HG03066 (cell line): ENCODE data around the gene RALGDS.
"Not testable (repeated sequence)": the region's sequence is repeated elsewhere in the genome, so short reads cannot be mapped to it uniquely, and the experiment has no call there.

Experiments
- ATAC-seq: cut with Tn5 transposase; IDR thresholded peaks from one replicate; pipeline ENCODE4 v1.9.1; 2021; ENCODE audit warnings: low read depth; ENCODE audit not compliant: unreplicated experiment

The RALGDS gene

GRCh38 chr9:133121198-133121914, at the start of gene RALGDS:
Gene RALGDS, minus strand, starts transcription at chr9:133121240. Its CDS starts 86 bp downstream, at chr9:133121154.
- ATAC-seq, result peak; percentile 56

DNA sequence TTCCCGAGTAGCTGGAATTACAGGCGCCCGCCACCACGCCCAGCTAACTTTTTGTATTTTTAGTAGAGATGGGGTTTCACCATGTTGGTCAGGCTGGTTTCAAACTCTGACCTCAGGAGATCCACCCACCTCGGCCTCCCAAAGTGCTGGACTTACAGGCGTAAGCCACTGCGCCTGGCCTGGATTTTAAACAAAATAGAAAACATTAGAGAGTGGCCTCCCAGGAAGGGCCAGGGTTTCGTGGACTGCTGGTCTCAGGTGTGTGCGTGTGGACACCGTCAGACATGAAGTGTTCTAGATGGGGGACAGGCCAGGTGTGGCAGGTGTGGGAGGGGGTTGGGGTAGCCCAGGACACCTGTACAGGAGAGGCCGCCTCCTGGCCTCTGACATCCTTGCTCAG, 49.7 kb upstream of the RALGDS start:
- ATAC-seq, result no peak

DNA sequence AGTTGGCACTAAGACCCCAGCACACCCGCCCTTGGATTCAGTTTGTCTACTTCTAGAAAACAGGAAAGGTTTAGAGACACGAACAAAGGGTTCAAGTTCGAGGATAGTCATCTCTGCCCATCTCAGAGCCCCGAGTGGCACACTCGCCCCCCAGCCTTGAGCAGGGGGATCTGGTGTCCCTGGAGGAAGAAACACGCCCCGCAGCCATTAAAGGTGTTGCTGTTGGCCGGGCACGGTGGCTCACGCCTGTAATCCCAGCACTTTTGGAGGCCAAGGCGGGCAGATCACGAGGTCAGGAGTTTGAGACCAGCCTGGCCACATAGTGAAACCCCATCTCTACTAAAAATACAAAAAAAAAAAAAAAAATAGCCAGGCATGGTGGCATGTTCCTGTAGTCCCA, 48.6 kb upstream of the RALGDS start:
- not testable (repeated sequence) for ATAC-seq

DNA sequence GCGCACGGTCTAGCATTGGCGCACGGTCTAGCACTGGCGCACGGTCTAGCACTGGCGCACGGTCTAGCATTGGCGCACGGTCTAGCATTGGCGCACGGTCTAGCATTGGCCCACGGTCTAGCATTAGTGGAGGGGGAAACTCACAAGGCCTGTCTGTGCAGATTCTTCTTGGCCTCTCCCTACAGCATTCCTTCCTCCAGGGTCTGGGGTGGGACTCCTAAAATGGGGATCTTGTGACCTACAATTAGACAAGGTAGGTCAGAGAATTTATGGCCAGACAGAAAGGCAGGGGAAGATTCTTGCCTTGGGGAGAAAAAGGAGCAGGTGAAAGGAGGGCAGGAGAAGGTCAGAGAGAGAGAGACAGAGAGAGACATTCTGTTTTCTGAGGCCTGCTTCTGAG, 48.1 kb upstream of the RALGDS start:
- ATAC-seq, result no peak

DNA sequence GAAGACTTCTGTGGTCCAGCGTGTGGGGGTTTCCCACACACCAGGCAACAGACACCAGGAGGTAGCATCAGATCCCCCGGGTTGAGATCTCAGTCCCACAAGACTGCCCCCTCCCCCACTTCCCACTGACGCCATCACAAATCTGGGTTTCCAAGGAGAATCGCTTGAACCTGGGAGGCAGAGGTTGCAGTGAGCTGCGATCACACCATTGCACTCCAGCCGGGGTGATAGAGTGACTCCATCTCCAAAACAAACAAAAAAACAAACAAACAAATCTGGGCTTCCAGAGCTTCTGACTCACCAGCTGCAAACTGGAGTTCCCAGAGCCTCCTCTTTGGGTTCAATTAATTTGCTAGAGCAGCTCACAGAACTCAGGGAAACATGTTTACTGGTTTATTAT, 47.4 kb upstream of the RALGDS start:
- no peak for ATAC-seq

DNA sequence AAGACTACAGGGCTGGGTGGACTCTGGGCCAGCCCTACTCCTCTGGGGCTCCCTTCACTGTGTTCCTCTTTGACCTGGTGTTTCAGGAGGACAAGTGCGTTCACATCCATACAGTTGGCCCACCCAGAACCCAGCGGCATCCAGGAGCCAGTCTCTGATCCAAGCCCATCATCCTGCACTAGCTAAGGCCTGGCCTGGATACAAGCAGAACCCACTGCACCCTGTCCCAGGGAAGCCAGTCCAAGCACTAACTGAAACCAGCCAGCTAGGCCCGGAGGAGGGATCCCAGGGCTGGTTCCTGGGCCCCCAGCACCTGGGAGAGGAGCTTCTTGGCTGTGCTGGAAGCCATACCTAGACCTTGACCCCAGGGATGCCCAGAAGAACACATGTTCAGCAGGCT, 46.7 kb upstream of the RALGDS start:
- no peak for ATAC-seq

DNA sequence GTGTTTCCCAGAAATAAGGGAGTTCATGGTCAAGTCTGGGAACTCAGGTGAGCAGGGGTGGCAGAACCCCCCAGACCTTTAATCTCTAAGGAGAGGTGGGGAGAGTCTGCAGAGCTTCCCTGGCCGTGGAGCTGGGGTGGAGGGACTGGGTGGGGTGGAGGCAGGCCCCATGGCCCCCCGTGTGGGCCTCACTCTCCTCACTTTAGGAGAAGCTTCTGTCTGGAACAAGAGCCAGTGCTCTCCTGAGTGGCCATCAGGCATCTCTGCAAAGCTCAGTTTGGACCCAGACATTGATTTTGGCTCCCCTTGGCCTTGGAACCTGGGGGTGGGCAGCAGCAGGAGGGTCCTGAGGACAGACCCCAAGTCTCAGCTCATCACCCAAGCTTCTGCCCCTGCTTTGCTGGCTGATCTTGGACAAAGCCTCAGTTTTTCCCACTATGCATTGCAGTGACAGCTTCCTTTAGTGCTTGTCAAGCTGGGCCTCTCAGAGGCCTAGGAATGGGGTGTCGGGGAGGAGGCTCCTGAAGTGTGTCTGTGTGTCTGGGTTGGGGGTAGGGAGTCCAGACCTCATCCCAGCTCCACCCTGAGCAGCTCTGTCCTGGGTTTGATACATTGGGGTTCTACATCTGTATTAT, 46.2 kb upstream of the RALGDS start:
- no peak for ATAC-seq

- no peak for ATAC-seq
Measured at GRCh38 chr9:133166392-133166791, 45.4 kb upstream of the RALGDS start.

- ATAC-seq, result no peak
Measured at GRCh38 chr9:133165452-133165730, 44.4 kb upstream of the RALGDS start.

GRCh38 chr9:133164191-133164590, 43.2 kb upstream of the RALGDS start:
- ATAC-seq, result no peak

GRCh38 chr9:133163504-133164172, 42.6 kb upstream of the RALGDS start, which contains the start of gene GBGT1:
Gene GBGT1, minus strand, starts transcription at chr9:133163914. Its CDS starts 1,502 bp downstream, at chr9:133162412.
- ATAC-seq, result peak; percentile 46

GRCh38 chr9:133162861-133163503, 41.9 kb upstream of the RALGDS start:
- no peak for ATAC-seq

- ATAC-seq, result no peak
Measured at GRCh38 chr9:133161547-133161950, 40.5 kb upstream of the RALGDS start.

DNA sequence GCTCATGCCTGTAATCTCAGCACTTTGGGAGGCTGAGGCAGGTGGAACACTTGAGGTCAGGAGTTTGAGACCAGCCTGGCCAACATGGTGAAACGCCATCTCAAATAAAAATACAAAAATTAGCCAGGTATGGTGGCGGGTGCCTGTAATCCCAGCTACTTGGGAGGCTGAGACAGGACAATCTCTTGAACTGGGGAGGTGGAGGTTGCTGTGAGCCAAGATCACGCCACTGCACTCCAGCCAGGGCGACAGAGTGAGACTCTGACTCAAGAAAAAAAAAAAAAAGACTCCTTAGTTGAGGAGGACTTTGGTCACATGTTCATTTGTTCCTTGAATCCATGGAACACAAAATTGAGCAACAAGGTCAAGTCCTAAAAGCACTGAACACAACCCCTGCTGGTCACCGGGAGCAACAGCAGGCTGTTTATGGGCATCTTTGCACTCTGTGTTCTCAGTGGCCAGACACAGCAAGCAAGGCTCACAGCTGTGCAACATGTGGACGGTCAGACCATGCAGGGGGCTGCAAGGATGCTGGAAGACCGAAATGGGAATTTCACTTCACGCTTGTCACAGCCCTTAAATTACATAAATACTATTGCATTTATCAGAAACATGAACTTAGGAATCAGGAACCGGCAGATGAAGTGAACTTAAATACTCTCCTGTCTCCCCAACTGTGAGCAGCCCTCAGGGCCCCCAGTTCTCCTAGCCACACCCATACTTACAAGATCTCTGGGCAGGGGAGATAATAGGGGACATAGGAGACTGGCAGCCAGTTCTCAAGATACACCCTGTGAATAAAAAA, 39.9 kb upstream of the RALGDS start:
- ATAC-seq, result no peak

DNA sequence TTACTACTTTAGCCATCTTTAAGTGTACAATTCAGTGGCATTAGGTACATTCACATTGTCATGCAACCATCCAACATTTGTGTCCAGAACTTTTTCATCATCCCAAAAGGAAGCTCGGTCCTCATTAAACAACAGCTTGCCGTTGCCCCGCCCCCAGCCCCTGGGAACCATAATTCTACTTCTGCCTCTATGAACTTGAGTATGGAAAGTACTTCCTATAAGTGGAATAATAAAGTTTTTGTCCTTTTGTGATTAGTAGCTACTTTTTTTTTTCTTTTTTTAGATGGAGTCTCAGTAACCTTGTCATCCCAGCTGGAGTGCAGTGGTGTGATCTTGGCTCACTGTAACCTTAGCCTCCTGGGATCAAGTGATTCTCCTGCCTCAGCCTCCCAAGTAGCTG, 37.7 kb upstream of the RALGDS start:
- ATAC-seq, result no peak

GRCh38 chr9:133155156-133155555, 34.1 kb upstream of the RALGDS start:
- ATAC-seq, result no peak

GRCh38 chr9:133154097-133154989, 33.3 kb upstream of the RALGDS start:
- no peak for ATAC-seq

GRCh38 chr9:133153227-133154096, 32.4 kb upstream of the RALGDS start:
- no peak for ATAC-seq
